ENCODE data around the gene ATP9A. TPM values are rescaled to one million over a fixed set of nuclear protein-coding genes. Genes with fewer than 3 reads are reported as not detected.

ATP9A gene
- total and polyA plus RNA-seq, 2 of the 4 experiments (the other 2 are of a cell fraction) = 10.6 to 22.4 TPM

GRCh38 chr20:51651921-51652549 is 116.2 kb downstream of the ATP9A start:
- Histone ChIP-seq H3K79me1 (ENCODE audit: low read depth in 1 of 2, low read length in 2 of 2) (peaks cover 2 to 30% of the 10 kb centered on the region in 2 experiments; a peak in 2 of 4 replicates), H2BK15ac (ENCODE audit: low read depth, low read length) (no peak overlapping the region), H3K4me2 (ENCODE audit: low read depth, low read length) (no peak overlapping the region), H3K9me3 (ENCODE audit: control insufficient read depth, insufficient read depth, low read length) (no peaks in the 10 kb centered on the region), H3K23ac (ENCODE audit: low read depth, low read length) (no peak overlapping the region), H2BK5ac (ENCODE audit: low read depth, low read length, poor library complexity, severe bottlenecking) (no peak overlapping the region), H4K20me1 (ENCODE audit: insufficient read depth, low read length) (no peaks in the 10 kb centered on the region; the same call in 1 of the 2 replicates), H3K4ac (ENCODE audit: low read depth, low read length) (no peak overlapping the region), H2AK5ac (ENCODE audit: low read depth, low read length) (0 out of 2 replicates have a peak overlapping the region, but pooled peaks have one; percentile 20), H3K36me3 (ENCODE audit: control insufficient read depth, insufficient read depth, low read length) (peaks cover 9% of the 10 kb centered on the region), H2AK9ac (replicated peaks; ENCODE audit: low read depth, low read length, poor library complexity) (no peak overlapping the region), H3K56ac (ENCODE audit: extremely low read depth, insufficient read depth, low read length) (no peak overlapping the region), H3K27ac (ENCODE audit: insufficient read depth, low read length) (no peak overlapping the region), H4K5ac (ENCODE audit: low read depth, low read length) (no peak overlapping the region), H4K8ac (ENCODE audit: low read depth in 2 of 2, low read length in 2 of 2) (no peak overlapping the region), H3K9me1 (ENCODE audit: insufficient read depth, low read length) (peaks cover 4% of the 10 kb centered on the region), H3K9ac (ENCODE audit: low read depth, low read length) (no peak overlapping the region), H4K91ac (ENCODE audit: insufficient read depth, low read depth, low read length) (no peak overlapping the region), H3K14ac (replicated peaks; ENCODE audit: low read depth, low read length) (no peak overlapping the region), H2BK20ac (ENCODE audit: low read depth, low read length) (no peak overlapping the region), H3K4me3 (ENCODE audit: insufficient read depth, low read depth, low read length) (no peak overlapping the region), H2BK120ac (ENCODE audit: low read depth, low read length) (no peak overlapping the region), H3K4me1 (ENCODE audit: control insufficient read depth, insufficient read depth, low read length) (peaks cover 3% of the 10 kb centered on the region; the same call in 1 of the 2 replicates), H2AFZ (replicated peaks; ENCODE audit: low read length, poor library complexity) (no peak overlapping the region), H3K27me3 (ENCODE audit: control insufficient read depth, insufficient read depth, low read length) (no peaks in the 10 kb centered on the region), H3K18ac (ENCODE audit: low read depth, low read length) (no peak overlapping the region)
- in situ Hi-C loops (cut with MboI; ENCODE audit: low sequenced_read_pairs) (no loop called here), dilution Hi-C loops (cut with HindIII; ENCODE audit: low sequenced_read_pairs, unreplicated experiment) (no loop called here), intact Hi-C loops (cut with micrococcal nuclease) (no loop called here)
- POLR2A ChIA-PET (ENCODE audit: unreplicated experiment) = no interaction called here
- WGBS, 2 experiments (ENCODE audit: extremely low coverage in 2 of 2, insufficient read length in 1 of 2) = 93% methylated on average over 3 of the region's 12 CpGs; no CpG with 5 or more reads in 1 of the 2 experiments
- no peak for TF ChIP-seq CTCF (conservative IDR thresholded peaks at IDR 0.05; ENCODE audit: low read depth, low read length)
- no peak for TF ChIP-seq NFE2L2 (IDR thresholded peaks at IDR 0.05; ENCODE audit: low read depth, low read length)
- no peak for TF ChIP-seq RAD21 (IDR thresholded peaks at IDR 0.05; ENCODE audit: low read length)
- no peak for TF ChIP-seq FOS (IDR thresholded peaks at IDR 0.05; ENCODE audit: low read depth, low read length)
- TF ChIP-seq ELK1 (IDR thresholded peaks at IDR 0.05; ENCODE audit: borderline replicate concordance, low read depth, low read length) = no peak
- no peak for TF ChIP-seq CEBPB (IDR thresholded peaks at IDR 0.05; ENCODE audit: low read depth, low read length)
- no peak for TF ChIP-seq BHLHE40 (IDR thresholded peaks at IDR 0.05; ENCODE audit: low read depth, low read length)
- TF ChIP-seq MXI1 (IDR thresholded peaks at IDR 0.05; ENCODE audit: borderline replicate concordance, low read depth, low read length) = no peak
- TF ChIP-seq CHD1 (IDR thresholded peaks at IDR 0.05; ENCODE audit: low read depth, low read length) = no peak
- TF ChIP-seq RCOR1 (IDR thresholded peaks at IDR 0.05; ENCODE audit: insufficient replicate concordance, low read length) = no peak
- no peak for TF ChIP-seq POLR2A (IDR thresholded peaks at IDR 0.05; ENCODE audit: low read depth, low read length)
- no peak for TF ChIP-seq USF2 (IDR thresholded peaks at IDR 0.05; ENCODE audit: low read depth, low read length)
- no peak for TF ChIP-seq RFX5 (IDR thresholded peaks at IDR 0.05; ENCODE audit: low read depth, low read length)
- TF ChIP-seq MAFK (IDR thresholded peaks at IDR 0.05; ENCODE audit: low read depth, low read length) = no peak
- no peak for TF ChIP-seq MAZ (IDR thresholded peaks at IDR 0.05; ENCODE audit: borderline replicate concordance, low read depth, low read length)
- ATAC-seq (ENCODE audit: low read depth) (no peak), DNase-seq (no peak)
- no TSS peak for BruUV-seq (replicated peaks)
- CTCF ChIA-PET = no interaction called here
